Vagina (tissue), 2 donors: ENCODE measurements around the gene ADD3. TPM values are rescaled to one million over a fixed set of nuclear protein-coding genes. Genes with fewer than 3 reads are reported as not detected.

ENCODE experiments used
- DNase-seq, 2 donors: peaks; one replicate each; pipeline ENCODE4 v3.0.0-alpha.2; 2017; ENCODE audit errors: extremely low spot score in 2 of 2
- H3K27ac ChIP-seq: fragments of 200-600 bp; sonication (generic); one replicate; pipeline ENCODE4 v1.5.1; 2019
- H3K27me3 ChIP-seq: fragments of 200-600 bp; sonication (generic); one replicate; pipeline ENCODE4 v1.5.1; 2019
- H3K36me3 ChIP-seq, 2 donors: fragments of 200-600 bp; sonication (generic); one replicate each; pipeline ENCODE4 v1.5.1; 2017 to 2019
- H3K4me1 ChIP-seq: fragments of 200-600 bp; sonication (generic); one replicate; pipeline ENCODE4 v1.5.1; 2019
- H3K4me3 ChIP-seq, 2 donors: fragments of 200-600 bp; sonication (generic); 1 replicate in 1 of 2; 2 replicates in 1 of 2; pipeline ENCODE4 v1.5.1; 2016 to 2019
- H3K9me3 ChIP-seq: fragments of 200-600 bp; sonication (generic); one replicate; pipeline ENCODE4 v1.5.1; 2019
- CTCF ChIP-seq, 3 experiments: fragments of 450-650 bp in 2 of 3; fragments of 200-600 bp in 1 of 3; sonication (generic) in 1 of 3; IDR thresholded peaks; one replicate each; pipeline ENCODE4 v1.5.1; 2017 to 2019; ENCODE audit warnings: antibody characterized with exemption in 3 of 3, mild to moderate bottlenecking in 2 of 3, moderate library complexity in 2 of 3
- POLR2A ChIP-seq, 2 donors: fragments of 450-650 bp; IDR thresholded peaks; one replicate each; pipeline ENCODE4 v1.6.1; 2017; ENCODE audit warnings: antibody characterized with exemption in 2 of 2, mild to moderate bottlenecking in 2 of 2, moderate library complexity in 2 of 2
- POLR2AphosphoS5 ChIP-seq, 2 donors: sonication (generic); formaldehyde crosslinking; IDR thresholded peaks; one replicate each; pipeline ENCODE4 v1.9.0; 2017; ENCODE audit warnings: antibody characterized with exemption in 2 of 2, mild to moderate bottlenecking in 2 of 2, low read depth in 1 of 2; ENCODE audit not compliant: insufficient read depth in 1 of 2
- intact Hi-C: fragments of 100-400 bp; cut with DNase I; formaldehyde crosslinking; loops from one replicate; pipeline ENCODE4 v1.15.1; 2023
- total RNA-seq: library from RNA; depleted of rRNA; stranded (reverse); fragments of >200 nt; gene quantifications from one replicate; pipeline ENCODE4 v1.2.3, GENCODE V29; 2016

Gene ADD3
- total RNA-seq, 1 donor from 2014 or later: 114 TPM

DNA sequence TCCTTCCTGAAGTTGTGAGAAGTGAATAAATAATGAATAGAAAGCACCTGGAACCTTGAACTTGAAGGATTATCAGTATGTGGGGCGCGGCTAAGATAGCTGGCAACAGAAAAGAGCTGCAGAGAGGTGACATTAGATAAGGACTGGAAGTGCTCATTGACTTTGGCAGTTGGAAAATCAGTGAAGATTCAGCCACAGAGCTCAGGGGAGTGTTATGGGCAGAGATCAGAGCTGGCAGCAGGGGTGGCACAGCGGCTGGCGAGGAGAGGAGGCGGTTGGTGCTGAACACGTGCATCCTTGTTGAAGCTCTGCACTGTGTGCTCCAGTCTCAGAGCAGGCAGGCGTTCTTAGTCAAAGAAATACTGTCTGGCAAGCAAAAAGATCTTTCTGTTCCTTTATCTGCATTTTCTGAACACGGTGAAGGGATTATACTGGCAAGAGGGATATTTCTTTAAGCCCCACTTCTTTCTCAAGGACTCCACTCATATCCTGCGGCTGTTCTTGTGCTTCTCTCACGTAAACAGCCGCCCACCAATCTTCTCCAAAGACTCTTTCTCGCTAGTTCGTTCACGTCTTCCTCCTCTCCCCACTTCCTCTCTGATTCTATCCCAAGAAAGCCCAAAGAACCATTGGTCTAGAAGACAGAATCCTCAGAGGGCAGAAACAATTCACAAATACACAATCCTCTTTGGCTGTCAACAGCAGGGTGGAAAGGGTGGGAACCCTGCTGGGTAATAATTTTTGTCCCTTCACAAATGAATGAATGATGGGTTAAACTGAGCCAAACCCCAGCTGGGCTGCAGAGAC lies 38.6 kb upstream of the ADD3 start:
- H3K36me3 ChIP-seq: no peaks in the 10 kb centered on the region
- peaks cover 9% of the 10 kb centered on the region for H3K4me1 ChIP-seq
- intact Hi-C loops: no loop called here
- no peak overlapping the region for H3K4me3 ChIP-seq
- no peaks in the 10 kb centered on the region for H3K9me3 ChIP-seq
- no peaks in the 10 kb centered on the region for H3K27me3 ChIP-seq
- TF ChIP-seq POLR2A (IDR thresholded peaks at IDR 0.05) (no peak), CTCF (IDR thresholded peaks at IDR 0.05) (no peak), POLR2AphosphoS5 (IDR thresholded peaks at IDR 0.05; ENCODE audit: insufficient read depth in 1 of 2, low read depth in 1 of 2) (no peak)
- no peak overlapping the region for H3K27ac ChIP-seq
- no peak for DNase-seq

GRCh38 chr10:109969760-109970346 lies 37.9 kb upstream of the ADD3 start:
- no peaks in the 10 kb centered on the region for H3K36me3 ChIP-seq
- no peak for TF ChIP-seq CTCF (IDR thresholded peaks at IDR 0.05)
- no peak for TF ChIP-seq POLR2AphosphoS5 (IDR thresholded peaks at IDR 0.05; ENCODE audit: insufficient read depth in 1 of 2, low read depth in 1 of 2)
- no peak for TF ChIP-seq POLR2A (IDR thresholded peaks at IDR 0.05)
- H3K27me3 ChIP-seq: no peaks in the 10 kb centered on the region
- H3K4me1 ChIP-seq: peaks cover 9% of the 10 kb centered on the region
- H3K9me3 ChIP-seq: no peaks in the 10 kb centered on the region
- intact Hi-C loops: no loop called here
- H3K27ac ChIP-seq: no peak overlapping the region
- DNase-seq: no peak
- H3K4me3 ChIP-seq: no peak overlapping the region

GRCh38 chr10:109971634-109972033 lies 36.1 kb upstream of the ADD3 start:
- no peaks in the 10 kb centered on the region for H3K27me3 ChIP-seq
- H3K9me3 ChIP-seq: no peaks in the 10 kb centered on the region
- H3K4me3 ChIP-seq: no peak overlapping the region
- intact Hi-C loops: no loop called here
- H3K27ac ChIP-seq: no peak overlapping the region
- H3K4me1 ChIP-seq: peaks cover 9% of the 10 kb centered on the region
- no peak for TF ChIP-seq POLR2A (IDR thresholded peaks at IDR 0.05)
- no peak for TF ChIP-seq CTCF (IDR thresholded peaks at IDR 0.05)
- no peak for TF ChIP-seq POLR2AphosphoS5 (IDR thresholded peaks at IDR 0.05; ENCODE audit: insufficient read depth in 1 of 2, low read depth in 1 of 2)
- no peak for DNase-seq
- no peaks in the 10 kb centered on the region for H3K36me3 ChIP-seq

DNA sequence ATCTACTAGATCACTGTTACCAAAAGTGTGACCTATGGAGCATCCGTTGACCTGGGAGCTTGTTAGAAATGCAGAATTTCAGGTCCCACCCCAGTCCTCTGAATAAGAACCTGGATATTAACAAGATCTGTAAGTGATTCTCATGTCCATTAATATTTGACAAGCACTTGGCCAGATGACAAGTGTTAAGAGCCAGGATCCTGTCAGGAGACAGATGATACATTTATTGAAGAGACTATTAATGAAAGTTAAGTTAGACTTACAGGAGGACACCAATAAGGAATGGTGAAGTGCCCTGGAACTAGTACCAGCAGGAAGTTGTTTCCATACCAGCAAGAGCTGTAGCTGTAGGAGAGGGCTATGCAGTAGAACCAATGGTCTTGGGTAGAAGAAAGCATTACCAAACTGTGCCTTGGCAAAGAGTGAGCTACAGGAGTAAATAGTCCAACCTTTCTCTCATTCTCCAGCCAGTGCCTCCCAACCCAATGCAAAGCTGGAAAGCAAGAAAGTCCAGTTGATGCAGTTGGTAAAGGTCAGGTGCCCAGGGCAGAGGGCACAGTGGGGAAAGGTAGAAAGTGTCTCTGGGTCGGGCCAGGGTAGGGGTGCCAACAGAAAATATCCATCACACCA lies 35.3 kb upstream of the ADD3 start:
- TF ChIP-seq CTCF (IDR thresholded peaks at IDR 0.05) (no peak), POLR2A (IDR thresholded peaks at IDR 0.05) (no peak), POLR2AphosphoS5 (IDR thresholded peaks at IDR 0.05; ENCODE audit: insufficient read depth in 1 of 2, low read depth in 1 of 2) (no peak)
- intact Hi-C loops: no loop called here

More for the DNA sequence above, 35.3 kb upstream of the ADD3 start:
- DNase-seq: no peak
- no peaks in the 10 kb centered on the region for H3K9me3 ChIP-seq
- peaks cover 3% of the 10 kb centered on the region for H3K4me1 ChIP-seq
- no peaks in the 10 kb centered on the region for H3K27me3 ChIP-seq
- no peak overlapping the region for H3K27ac ChIP-seq
- H3K36me3 ChIP-seq: no peaks in the 10 kb centered on the region
- no peak overlapping the region for H3K4me3 ChIP-seq
